ENCODE data around the gene KIF16B. TPM values are rescaled to one million over a fixed set of nuclear protein-coding genes. Genes with fewer than 3 reads are reported as not detected.

The KIF16B gene
- total and polyA plus RNA-seq, 2 of the 8 experiments (the other 6 are each of a cell fraction or from before 2014, with no cell fraction given), result 3.0 to 9.2 TPM

GRCh38 chr20:16246291-16246690 lies 327.0 kb downstream of the KIF16B start:
- Histone ChIP-seq H3K23me2 (ENCODE audit: low read depth, low read length) (no peaks in the 10 kb centered on the region), H2BK20ac (ENCODE audit: low read length) (no peak overlapping the region), H3K56ac (replicated peaks; ENCODE audit: insufficient read length, low read depth, low read length) (no peak overlapping the region), H3K9me3 (ENCODE audit: insufficient read depth in 2 of 2, low read depth in 1 of 2, low read length in 1 of 2) (no peaks in the 10 kb centered on the region), H3K27ac (ENCODE audit: low read depth, low read length) (no peak overlapping the region), H2BK12ac (ENCODE audit: low read depth, low read length) (no peak overlapping the region), H2BK120ac (replicated peaks; ENCODE audit: low read depth, low read length) (no peak overlapping the region), H3K4me3 (ENCODE audit: extremely low read depth in 1 of 4, insufficient read depth in 2 of 4, low read depth in 3 of 4, low read length in 4 of 4) (no peak overlapping the region), H2AFZ (ENCODE audit: low read length) (no peak overlapping the region), H4K8ac (ENCODE audit: extremely low read depth, insufficient read depth, low read length) (no peak overlapping the region), H4K20me1 (replicated peaks in 1 of 2; ENCODE audit: control insufficient read depth in 1 of 2, insufficient read depth in 2 of 2, low read length in 2 of 2) (no peaks in the 10 kb centered on the region), H3K9ac (replicated peaks in 1 of 4; ENCODE audit: extremely low read depth in 1 of 4, low read depth in 3 of 4, low read length in 3 of 4) (no peak overlapping the region), H2AK5ac (ENCODE audit: low read depth, low read length) (no peak overlapping the region), H3K79me1 (ENCODE audit: low read depth, low read length) (no peaks in the 10 kb centered on the region), H3K36me3 (ENCODE audit: control insufficient read depth in 2 of 4, insufficient read depth in 4 of 4, low read length in 3 of 4) (no peaks in the 10 kb centered on the region), H3K27me3 (replicated peaks in 1 of 4; ENCODE audit: control insufficient read depth in 3 of 4, extremely low read depth in 1 of 4, insufficient read depth in 3 of 4, low read length in 3 of 4) (no peaks in the 10 kb centered on the region), H2BK15ac (ENCODE audit: low read length) (no peak overlapping the region), H2BK5ac (ENCODE audit: low read depth, low read length) (no peak overlapping the region), H4K91ac (replicated peaks; ENCODE audit: insufficient read length, low read length) (no peak overlapping the region), H3K14ac (ENCODE audit: insufficient read length) (no peak overlapping the region), H3K4me2 (ENCODE audit: insufficient read depth in 1 of 2, low read depth in 2 of 2, low read length in 2 of 2) (no peak overlapping the region), H3K4me1 (replicated peaks in 1 of 4; ENCODE audit: control insufficient read depth in 3 of 4, insufficient read depth in 4 of 4, low read length in 3 of 4) (no peaks in the 10 kb centered on the region), H4K5ac (ENCODE audit: insufficient read length, low read depth, low read length) (no peak overlapping the region), H3K79me2 (ENCODE audit: control insufficient read depth in 1 of 2, insufficient read depth in 2 of 2, low read length in 2 of 2) (no peaks in the 10 kb centered on the region), H3K4ac (replicated peaks; ENCODE audit: insufficient read length, low read depth, low read length) (no peak overlapping the region), H3K18ac (ENCODE audit: extremely low read depth, low read length) (no peak overlapping the region), H3K23ac (ENCODE audit: insufficient read length) (no peak overlapping the region)
- CTCF ChIA-PET (ENCODE audit: partially characterized antibody), result interaction anchor here (0.6 to 1.5 kb wide), 4 partner anchors 11 to 592 kb away, joined by 3 to 4 read pairs (median 3); no protein-coding TSS in a partner anchor
- 84% methylated on average over 7 of the region's 7 CpGs; no CpG with 5 or more reads in 1 of the 2 experiments for WGBS, 2 experiments (ENCODE audit: extremely low coverage in 1 of 2, insufficient coverage in 1 of 2, insufficient read length in 1 of 2, insufficient replicate concordance in 2 of 2, low coverage in 1 of 2, low lambda C conversion rate in 2 of 2, missing lambda C conversion rate in 1 of 2)
- no peak for FAIRE-seq
- POLR2A ChIA-PET (ENCODE audit: partially characterized antibody), result no interaction called here
- DNase-seq (ENCODE audit: low read depth in 1 of 2, low spot score in 2 of 2), result no peak
- TF ChIP-seq TCF12 (IDR thresholded peaks at IDR 0.05; ENCODE audit: low read depth, low read length), result no peak
- TF ChIP-seq KDM1A (IDR thresholded peaks at IDR 0.05; ENCODE audit: borderline replicate concordance, low read length), result no peak
- no peak for TF ChIP-seq SAP30 (IDR thresholded peaks at IDR 0.05; ENCODE audit: insufficient read depth, insufficient replicate concordance, low read length)
- no peak for TF ChIP-seq TEAD4 (IDR thresholded peaks at IDR 0.05; ENCODE audit: low read depth, low read length)
- no peak for TF ChIP-seq SIN3A (conservative IDR thresholded peaks at IDR 0.05 in 1 of 2, IDR thresholded peaks at IDR 0.05 in 1 of 2; ENCODE audit: low read depth in 1 of 2, low read length in 2 of 2)
- TF ChIP-seq EGR1 (IDR thresholded peaks at IDR 0.05; ENCODE audit: borderline replicate concordance, low read depth, low read length), result no peak
- TF ChIP-seq KDM5A (IDR thresholded peaks at IDR 0.05; ENCODE audit: low read length), result no peak
- TF ChIP-seq JUND (IDR thresholded peaks at IDR 0.05; ENCODE audit: low read length), result no peak
- no peak for TF ChIP-seq CBX5 (IDR thresholded peaks at IDR 0.05; ENCODE audit: low read depth, low read length)
- TF ChIP-seq CBX8 (IDR thresholded peaks at IDR 0.05; ENCODE audit: borderline replicate concordance, low read depth, low read length), result no peak
- TF ChIP-seq RBBP5 (IDR thresholded peaks at IDR 0.05; ENCODE audit: borderline replicate concordance, low read depth, low read length), result no peak
- no peak for TF ChIP-seq POLR2A (IDR thresholded peaks at IDR 0.05; ENCODE audit: control extremely low read depth in 1 of 2, low read depth in 2 of 2, low read length in 2 of 2)
- TF ChIP-seq BRCA1 (IDR thresholded peaks at IDR 0.05; ENCODE audit: low read depth, low read length), result no peak
- TF ChIP-seq RFX5 (IDR thresholded peaks at IDR 0.05; ENCODE audit: borderline replicate concordance, low read depth, low read length), result no peak
- no peak for TF ChIP-seq MAX (IDR thresholded peaks at IDR 0.05)
- no peak for TF ChIP-seq JUN (IDR thresholded peaks at IDR 0.05; ENCODE audit: low read depth, low read length)

Data from H1 (cell line).